HG03439 (cell line): ENCODE data around the gene BMPR1A.
"Not testable (repeated sequence)": the region's sequence is repeated elsewhere in the genome, so short reads cannot be mapped to it uniquely, and the experiment has no call there.

ENCODE experiments used
- ATAC-seq: cut with Tn5 transposase; IDR thresholded peaks from one replicate; pipeline ENCODE4 v1.9.1; 2021; ENCODE audit warnings: mild to moderate bottlenecking, moderate library complexity; ENCODE audit not compliant: unreplicated experiment

The BMPR1A gene

GRCh38 chr10:86837663-86838062, 81.2 kb downstream of the BMPR1A start:
- no peak for ATAC-seq

- ATAC-seq = no peak
These were observed 84.1 kb downstream of the BMPR1A start for GRCh38 chr10:86840498-86840897.

GRCh38 chr10:86846088-86846487, 89.7 kb downstream of the BMPR1A start:
- ATAC-seq = no peak

- ATAC-seq = no peak
These were observed 92.3 kb downstream of the BMPR1A start for GRCh38 chr10:86848747-86849146.

- ATAC-seq = peak; percentile 67
These were observed 92.9 kb downstream of the BMPR1A start for GRCh38 chr10:86849181-86849894.

- ATAC-seq = no peak
These were observed 94.1 kb downstream of the BMPR1A start for GRCh38 chr10:86850481-86850880.

- no peak for ATAC-seq
These were observed 95.1 kb downstream of the BMPR1A start for GRCh38 chr10:86851328-86852207.

- not testable (repeated sequence) for ATAC-seq
These were observed 97.2 kb downstream of the BMPR1A start for GRCh38 chr10:86853582-86853981.

GRCh38 chr10:86855513-86855912, 99.1 kb downstream of the BMPR1A start:
- ATAC-seq = no peak

- no peak for ATAC-seq
These were observed 99.7 kb downstream of the BMPR1A start for GRCh38 chr10:86856156-86856555.

GRCh38 chr10:86857128-86857721, 100.8 kb downstream of the BMPR1A start:
- no peak for ATAC-seq

GRCh38 chr10:86858011-86858410, 101.6 kb downstream of the BMPR1A start:
- no peak for ATAC-seq

GRCh38 chr10:86861351-86861750, 104.9 kb downstream of the BMPR1A start:
- no peak for ATAC-seq

GRCh38 chr10:86862373-86862772, 106.0 kb downstream of the BMPR1A start:
- ATAC-seq = no peak

- no peak for ATAC-seq
These were observed 106.5 kb downstream of the BMPR1A start for GRCh38 chr10:86862786-86863483.

- ATAC-seq = no peak
These were observed 107.0 kb downstream of the BMPR1A start for GRCh38 chr10:86863484-86863842.

- ATAC-seq = not testable (repeated sequence)
These were observed 108.8 kb downstream of the BMPR1A start for GRCh38 chr10:86865011-86865811.

- ATAC-seq = no peak
These were observed 110.7 kb downstream of the BMPR1A start for GRCh38 chr10:86867149-86867548.

GRCh38 chr10:86868353-86868752, 111.9 kb downstream of the BMPR1A start:
- no peak for ATAC-seq

- ATAC-seq = no peak
These were observed 114.3 kb downstream of the BMPR1A start for GRCh38 chr10:86870679-86871078.
